Thyroid gland (tissue), 4 donors: Measurements from ENCODE around the gene MVB12B. TPM values are rescaled to one million over a fixed set of nuclear protein-coding genes. Genes with fewer than 3 reads are reported as not detected.

Source experiments
- DNase-seq, 2 donors: peaks; one replicate each; pipeline ENCODE4 v3.0.0-alpha.2; 2019
- H3K27ac ChIP-seq, 3 donors: fragments of 200-600 bp; sonication (generic); 1 replicate in 2 of 3; 2 replicates in 1 of 3; pipeline ENCODE4 v1.5.1; 2016 to 2019; ENCODE audit warnings: mild to moderate bottlenecking in 1 of 3, moderate library complexity in 1 of 3
- H3K27me3 ChIP-seq: fragments of 200-600 bp; sonication (generic); one replicate; pipeline ENCODE4 v1.5.1; 2019
- H3K36me3 ChIP-seq, 2 donors: fragments of 200-600 bp; sonication (generic); one replicate each; pipeline ENCODE4 v1.5.1; 2016 to 2019
- H3K4me1 ChIP-seq, 2 donors: fragments of 200-600 bp; sonication (generic); one replicate each; pipeline ENCODE4 v1.5.1; 2017 to 2019
- H3K4me3 ChIP-seq, 3 donors: fragments of 200-600 bp; sonication (generic); replicated peaks in 1 of 3; 1 replicate in 2 of 3; 2 replicates in 1 of 3; pipeline ENCODE4 v1.5.1; 2016; ENCODE audit warnings: mild to moderate bottlenecking in 1 of 3
- H3K9me3 ChIP-seq: fragments of 200-600 bp; sonication (generic); one replicate; pipeline ENCODE4 v1.5.1; 2017
- CTCF ChIP-seq, 6 experiments: fragments of 200-600 bp in 3 of 6; fragments of 450-650 bp in 3 of 6; sonication (generic) in 3 of 6; IDR thresholded peaks; one replicate each; pipeline ENCODE4 v1.5.1; 2016 to 2019; ENCODE audit warnings: antibody characterized with exemption in 6 of 6, mild to moderate bottlenecking in 2 of 6, inconsistent platforms in 1 of 6, moderate library complexity in 1 of 6
- POLR2A ChIP-seq, 2 donors: fragments of 450-650 bp; IDR thresholded peaks; one replicate each; pipeline ENCODE4 v1.6.1; 2017; ENCODE audit warnings: antibody characterized with exemption in 2 of 2, mild to moderate bottlenecking in 2 of 2, moderate library complexity in 1 of 2
- WGBS, 2 donors: methylation state at CpG; one replicate each; pipeline ENCODE4 v1.1.5; 2017; 5-methylcytosine and 5-hydroxymethylcytosine counted together
- intact Hi-C: fragments of 100-400 bp; cut with DNase I; formaldehyde crosslinking; loops from one replicate; pipeline ENCODE4 v1.15.1; 2023
- total RNA-seq, 4 donors: library from RNA; depleted of rRNA; stranded (reverse); fragments of >200 nt; gene quantifications; one replicate each; pipeline ENCODE4 v1.2.3, GENCODE V29; 2016

Gene MVB12B
- total RNA-seq, 4 donors from 2014 or later, result 13.4 to 19.3 (median 15.5) TPM

DNA sequence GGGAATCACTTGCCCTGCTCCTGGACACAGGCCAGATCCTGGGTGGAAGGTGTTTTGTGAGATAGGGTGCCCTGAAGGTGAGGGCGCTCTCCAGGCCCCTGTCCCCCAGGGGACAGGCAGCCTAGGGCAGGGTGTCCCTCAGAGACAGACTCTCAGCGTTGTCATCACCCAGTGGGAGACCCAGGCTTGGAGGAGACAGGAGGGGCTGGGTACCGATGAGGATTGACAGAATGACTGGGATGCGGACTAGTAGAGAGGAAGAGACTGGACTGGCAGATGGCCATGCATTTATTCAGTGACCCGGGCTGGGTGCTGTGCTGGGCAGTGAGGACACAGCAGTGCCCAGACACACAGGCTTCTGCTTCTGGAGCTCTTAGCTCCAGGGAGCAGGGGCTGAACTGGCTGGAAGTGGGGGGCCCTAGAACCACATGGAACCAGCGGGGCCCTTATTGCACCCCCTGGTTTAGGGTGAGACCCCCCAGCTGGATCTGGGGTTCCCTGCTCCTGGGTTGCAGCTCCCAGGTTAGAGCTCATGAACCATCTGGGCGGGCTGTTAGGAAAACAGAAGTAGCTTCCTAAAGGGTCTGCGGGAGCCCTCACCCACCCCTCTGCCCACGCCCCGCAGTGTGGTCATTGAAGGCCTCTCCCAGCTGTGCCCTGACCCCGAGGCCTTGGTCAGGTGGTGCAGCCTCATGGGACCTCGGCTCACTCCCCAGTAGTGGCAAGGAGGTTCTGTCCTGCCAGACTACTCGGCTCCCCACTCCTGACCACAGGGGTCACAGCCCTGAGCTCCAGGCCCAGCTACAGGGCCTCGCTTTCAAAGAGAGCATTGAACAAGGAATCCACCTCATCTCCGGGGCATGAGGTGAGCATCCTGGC, 170.4 kb downstream of the MVB12B start:
- WGBS, 2 donors, result 93 to 96% methylated on average over 10 of the region's 15 CpGs
- no peak for DNase-seq

DNA sequence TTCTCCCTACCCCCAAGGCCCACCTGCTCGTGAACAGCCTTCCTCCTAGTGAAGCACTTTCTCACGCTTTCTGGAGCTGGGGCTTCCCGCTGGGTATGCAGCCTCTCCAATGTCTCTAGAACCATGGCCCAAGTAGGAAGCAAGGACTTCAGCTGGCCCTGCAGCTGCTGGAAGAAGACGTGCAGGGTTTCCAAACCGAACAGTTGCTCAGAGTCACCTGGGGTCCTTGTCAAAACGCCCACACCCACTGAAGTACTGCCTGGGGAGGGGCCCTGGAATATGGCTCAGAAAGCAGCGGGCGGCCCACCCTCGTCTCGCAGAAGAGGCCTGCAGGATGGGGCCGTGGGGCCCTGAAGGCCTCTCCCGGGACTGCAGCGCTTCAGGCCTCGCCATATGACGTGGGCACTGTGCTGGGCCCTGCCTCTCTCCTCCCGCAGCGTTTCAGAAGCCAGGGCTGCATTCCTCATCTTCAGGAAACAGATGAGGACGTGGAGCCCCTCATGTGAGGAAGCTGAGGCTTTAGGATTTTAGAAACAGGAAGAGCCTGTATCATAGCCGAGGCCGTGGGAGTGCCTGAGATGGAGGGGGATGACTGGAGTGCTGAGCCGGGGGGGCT, 171.1 kb downstream of the MVB12B start:
- H3K4me1 ChIP-seq, result peaks cover 6 to 15% of the 10 kb centered on the region in 2 donors
- H3K9me3 ChIP-seq, result no peaks in the 10 kb centered on the region
- DNase-seq, result no peak
- 90 to 99% methylated on average over 14 of the region's 21 CpGs for WGBS, 2 donors
- H3K4me3 ChIP-seq, result no peak overlapping the region
- no peaks in the 10 kb centered on the region for H3K36me3 ChIP-seq
- no peaks in the 10 kb centered on the region for H3K27me3 ChIP-seq
- TF ChIP-seq CTCF (IDR thresholded peaks at IDR 0.05), result no peak
- no peak overlapping the region for H3K27ac ChIP-seq
- intact Hi-C loops, result no loop called here

More for the DNA sequence above, 170.4 kb downstream of the MVB12B start:
- Histone ChIP-seq H3K27ac (no peak overlapping the region), H3K27me3 (no peaks in the 10 kb centered on the region), H3K9me3 (no peaks in the 10 kb centered on the region), H3K36me3 (no peaks in the 10 kb centered on the region), H3K4me3 (no peak overlapping the region), H3K4me1 (peaks cover 6 to 15% of the 10 kb centered on the region in 2 donors)
- intact Hi-C loops, result no loop called here
- TF ChIP-seq CTCF (IDR thresholded peaks at IDR 0.05) (no peak), POLR2A (IDR thresholded peaks at IDR 0.05) (no peak)

DNA sequence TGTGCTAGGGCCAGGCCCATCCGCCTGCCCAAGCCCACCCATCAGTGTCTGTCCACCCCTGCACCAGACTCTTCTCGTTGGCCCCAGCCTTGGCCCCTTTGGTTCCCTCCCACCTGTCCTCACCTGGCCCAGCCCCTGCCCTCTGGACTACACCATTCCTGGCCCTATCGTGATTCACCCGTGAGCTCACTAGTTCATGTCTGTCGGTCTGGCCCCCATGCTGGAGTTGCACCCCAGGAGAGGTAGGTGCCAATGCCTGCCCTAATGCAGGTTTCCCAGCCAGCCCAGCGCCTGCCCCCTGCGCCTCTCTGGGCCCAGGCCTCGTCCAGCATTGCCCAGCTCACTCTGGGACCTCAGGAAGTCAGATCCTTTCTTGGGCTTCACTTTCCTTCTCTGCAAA, 171.7 kb downstream of the MVB12B start:
- TF ChIP-seq POLR2A (IDR thresholded peaks at IDR 0.05), result no peak
- no peak for TF ChIP-seq CTCF (IDR thresholded peaks at IDR 0.05)
- Histone ChIP-seq H3K9me3 (no peaks in the 10 kb centered on the region), H3K36me3 (no peaks in the 10 kb centered on the region), H3K27me3 (no peaks in the 10 kb centered on the region), H3K27ac (no peak overlapping the region), H3K4me3 (no peak overlapping the region), H3K4me1 (peaks cover 6 to 15% of the 10 kb centered on the region in 2 donors)
- 90 to 95% methylated on average over 7 to 8 of the region's 8 CpGs for WGBS, 2 donors
- intact Hi-C loops, result no loop called here
- no peak for DNase-seq

GRCh38 chr9:126499005-126499910, 172.6 kb downstream of the MVB12B start:
- H3K4me3 ChIP-seq, result peak overlapping the region in 1 of 3 donors; percentile 28
- peak; percentile 18 to 25 for DNase-seq
- intact Hi-C loops, result no loop called here
- no peak overlapping the region for H3K27ac ChIP-seq
- H3K27me3 ChIP-seq, result no peaks in the 10 kb centered on the region
- TF ChIP-seq POLR2A (IDR thresholded peaks at IDR 0.05), result no peak
- peak; percentile 69 to 100 (median 96) for TF ChIP-seq CTCF (IDR thresholded peaks at IDR 0.05)
- peaks cover 0 to 8% of the 10 kb centered on the region in 2 donors for H3K36me3 ChIP-seq
- peaks cover 6 to 15% of the 10 kb centered on the region in 2 donors for H3K4me1 ChIP-seq
- WGBS, 2 donors, result 5 to 8% methylated on average over 40 to 45 of the region's 46 CpGs
- no peaks in the 10 kb centered on the region for H3K9me3 ChIP-seq
